Measurements from ENCODE around the gene ABCA9. TPM values are rescaled to one million over a fixed set of nuclear protein-coding genes. Genes with fewer than 3 reads are reported as not detected.

The ABCA9 gene
- not detected in 2 replicates for total RNA-seq (2022)
- percentile 9 among the genes with signal in this experiment for Bru-seq, nascent RNA
- BruChase-seq, experiment 1, labeled RNA remaining after a 6-hour chase, result percentile 10 among the genes with signal in this experiment
- percentile 9 among the genes with signal in this experiment for BruChase-seq, experiment 2, labeled RNA remaining after a 2-hour chase
- long read RNA-seq, result 0 reads

- Mint-ChIP-seq H3K9me3 (ENCODE audit: low read depth, unreplicated experiment) (peaks cover 4% of the 10 kb centered on the region), H3K27me3 (ENCODE audit: unreplicated experiment) (no peaks in the 10 kb centered on the region), H3K36me3 (ENCODE audit: insufficient read depth, unreplicated experiment) (no peaks in the 10 kb centered on the region), H3K4me3 (ENCODE audit: low read depth, unreplicated experiment) (no peak within 1 kb of the TSS), H3K4me1 (ENCODE audit: low read depth, unreplicated experiment) (no peaks in the 10 kb centered on the region), H3K27ac (ENCODE audit: unreplicated experiment) (no peak within 1 kb of the TSS)
- CTCF ChIA-PET, result interaction anchor here (0.6 kb wide), 1 partner anchor 357 kb away, joined by 3 read pairs; no protein-coding TSS in a partner anchor
- no peak for DNase-seq
- BruUV-seq (replicated peaks), result no TSS peak
- intact Hi-C loops (cut with micrococcal nuclease; ENCODE audit: unreplicated experiment), result no loop called here
- TF ChIP-seq CTCF (IDR thresholded peaks at IDR 0.05; ENCODE audit: unreplicated experiment), result no peak
Observed at GRCh38 chr17:69060822-69061221, at the start of gene ABCA9. TSS of gene ABCA9 (minus strand) at chr17:69060927. CDS start at chr17:69051126, 9,801 bp downstream.

- H3K4me3 Mint-ChIP-seq (ENCODE audit: low read depth, unreplicated experiment), result no peak overlapping the region
- DNase-seq, result no peak
Observed at GRCh38 chr17:69105907-69106730, 45.4 kb upstream of the ABCA9 start.

GRCh38 chr17:69103557-69104233, 43.0 kb upstream of the ABCA9 start:
- H3K27ac Mint-ChIP-seq (ENCODE audit: unreplicated experiment), result no peak overlapping the region
- CTCF ChIA-PET, result no interaction called here
- no peak for DNase-seq
- no peak for TF ChIP-seq CTCF (IDR thresholded peaks at IDR 0.05; ENCODE audit: unreplicated experiment)
- no peak overlapping the region for H3K4me3 Mint-ChIP-seq (ENCODE audit: low read depth, unreplicated experiment)
- intact Hi-C loops (cut with micrococcal nuclease; ENCODE audit: unreplicated experiment), result no loop called here
- H3K36me3 Mint-ChIP-seq (ENCODE audit: insufficient read depth, unreplicated experiment), result no peaks in the 10 kb centered on the region
- no peaks in the 10 kb centered on the region for H3K4me1 Mint-ChIP-seq (ENCODE audit: low read depth, unreplicated experiment)
- BruUV-seq (replicated peaks), result no TSS peak
- H3K27me3 Mint-ChIP-seq (ENCODE audit: unreplicated experiment), result no peaks in the 10 kb centered on the region
- H3K9me3 Mint-ChIP-seq (ENCODE audit: low read depth, unreplicated experiment), result peaks cover 3% of the 10 kb centered on the region

More at GRCh38 chr17:69105907-69106730, 45.4 kb upstream of the ABCA9 start:
- H3K27ac Mint-ChIP-seq (ENCODE audit: unreplicated experiment), result no peak overlapping the region
- H3K4me1 Mint-ChIP-seq (ENCODE audit: low read depth, unreplicated experiment), result no peaks in the 10 kb centered on the region
- H3K36me3 Mint-ChIP-seq (ENCODE audit: insufficient read depth, unreplicated experiment), result no peaks in the 10 kb centered on the region
- CTCF ChIA-PET, result no interaction called here
- H3K9me3 Mint-ChIP-seq (ENCODE audit: low read depth, unreplicated experiment), result peaks cover 3% of the 10 kb centered on the region
- intact Hi-C loops (cut with micrococcal nuclease; ENCODE audit: unreplicated experiment), result no loop called here
- no TSS peak for BruUV-seq (replicated peaks)
- no peaks in the 10 kb centered on the region for H3K27me3 Mint-ChIP-seq (ENCODE audit: unreplicated experiment)
- TF ChIP-seq CTCF (IDR thresholded peaks at IDR 0.05; ENCODE audit: unreplicated experiment), result no peak

- TF ChIP-seq CTCF (IDR thresholded peaks at IDR 0.05; ENCODE audit: unreplicated experiment), result no peak
- BruUV-seq (replicated peaks), result no TSS peak
- H3K27me3 Mint-ChIP-seq (ENCODE audit: unreplicated experiment), result no peaks in the 10 kb centered on the region
- H3K9me3 Mint-ChIP-seq (ENCODE audit: low read depth, unreplicated experiment), result no peaks in the 10 kb centered on the region
- intact Hi-C loops (cut with micrococcal nuclease; ENCODE audit: unreplicated experiment), result no loop called here
- H3K36me3 Mint-ChIP-seq (ENCODE audit: insufficient read depth, unreplicated experiment), result no peaks in the 10 kb centered on the region
- CTCF ChIA-PET, result no interaction called here
- H3K4me3 Mint-ChIP-seq (ENCODE audit: low read depth, unreplicated experiment), result no peak overlapping the region
- DNase-seq, result no peak
- H3K4me1 Mint-ChIP-seq (ENCODE audit: low read depth, unreplicated experiment), result peaks cover 2% of the 10 kb centered on the region
- no peak overlapping the region for H3K27ac Mint-ChIP-seq (ENCODE audit: unreplicated experiment)
Observed at GRCh38 chr17:69098625-69099024, 37.9 kb upstream of the ABCA9 start.
